HK-2 (cell line): ENCODE results near the gene NDST4.

ENCODE experiments used
- DNase-seq: peaks from one replicate; pipeline ENCODE4 v3.0.0-alpha.2; 2018; ENCODE audit not compliant: unreplicated experiment

NDST4 gene

DNA sequence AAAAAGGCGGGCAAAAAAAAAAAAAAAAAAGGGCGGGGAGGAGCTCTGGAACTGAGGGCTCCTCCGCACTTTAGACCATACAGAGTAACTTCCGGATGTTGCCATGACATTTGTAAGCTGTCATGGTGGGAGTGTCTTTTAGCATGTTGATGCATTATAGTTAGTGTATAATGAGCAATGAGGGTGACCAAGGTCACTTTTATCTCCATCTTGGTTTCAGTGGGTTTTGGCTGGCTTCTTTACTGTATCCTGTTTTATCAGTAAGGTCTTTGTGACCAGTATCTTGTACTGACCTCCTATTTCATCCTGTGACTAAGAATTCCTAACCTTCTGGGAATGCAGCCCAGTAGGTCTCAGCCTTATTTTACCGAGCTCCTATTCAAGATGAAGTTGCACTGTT is 321.4 kb downstream of the NDST4 start:
- no peak for DNase-seq

DNA sequence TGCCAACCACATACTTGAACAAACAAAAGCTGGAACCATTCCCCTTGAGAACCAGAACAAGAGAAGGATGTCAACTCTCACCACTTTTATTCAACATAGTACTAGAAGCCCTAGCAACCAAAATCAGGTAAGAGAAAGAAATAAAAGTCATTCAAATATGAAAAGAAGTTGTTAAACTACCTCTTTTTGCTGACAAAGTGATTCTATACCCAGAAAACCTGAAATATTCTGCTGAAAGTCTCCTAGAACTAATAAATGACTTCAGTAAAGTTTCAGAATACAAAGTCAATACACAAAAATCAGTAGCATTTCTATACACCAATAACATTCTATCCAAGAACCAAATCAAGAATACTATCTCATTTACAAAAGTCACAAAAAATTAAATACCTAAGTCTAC is 327.9 kb downstream of the NDST4 start:
- DNase-seq = no peak

DNA sequence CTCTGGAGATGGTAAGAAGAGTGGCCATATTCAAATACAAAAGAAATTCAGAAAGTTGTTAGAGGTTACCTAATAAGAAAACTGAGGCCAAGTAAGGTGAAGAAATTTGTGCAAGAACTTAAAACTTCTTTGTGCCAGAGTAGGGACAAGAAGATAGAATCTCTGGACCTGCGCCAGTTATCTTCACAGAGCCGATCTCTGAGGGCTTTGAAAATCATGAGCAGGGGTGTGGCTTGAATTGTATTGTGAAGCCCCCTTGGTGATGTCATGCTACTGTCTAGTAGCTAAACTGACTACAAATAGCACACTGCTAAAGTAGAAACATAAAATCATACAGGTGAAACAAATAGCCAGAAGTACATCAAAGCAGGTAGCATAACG is 330.2 kb downstream of the NDST4 start:
- no peak for DNase-seq

DNA sequence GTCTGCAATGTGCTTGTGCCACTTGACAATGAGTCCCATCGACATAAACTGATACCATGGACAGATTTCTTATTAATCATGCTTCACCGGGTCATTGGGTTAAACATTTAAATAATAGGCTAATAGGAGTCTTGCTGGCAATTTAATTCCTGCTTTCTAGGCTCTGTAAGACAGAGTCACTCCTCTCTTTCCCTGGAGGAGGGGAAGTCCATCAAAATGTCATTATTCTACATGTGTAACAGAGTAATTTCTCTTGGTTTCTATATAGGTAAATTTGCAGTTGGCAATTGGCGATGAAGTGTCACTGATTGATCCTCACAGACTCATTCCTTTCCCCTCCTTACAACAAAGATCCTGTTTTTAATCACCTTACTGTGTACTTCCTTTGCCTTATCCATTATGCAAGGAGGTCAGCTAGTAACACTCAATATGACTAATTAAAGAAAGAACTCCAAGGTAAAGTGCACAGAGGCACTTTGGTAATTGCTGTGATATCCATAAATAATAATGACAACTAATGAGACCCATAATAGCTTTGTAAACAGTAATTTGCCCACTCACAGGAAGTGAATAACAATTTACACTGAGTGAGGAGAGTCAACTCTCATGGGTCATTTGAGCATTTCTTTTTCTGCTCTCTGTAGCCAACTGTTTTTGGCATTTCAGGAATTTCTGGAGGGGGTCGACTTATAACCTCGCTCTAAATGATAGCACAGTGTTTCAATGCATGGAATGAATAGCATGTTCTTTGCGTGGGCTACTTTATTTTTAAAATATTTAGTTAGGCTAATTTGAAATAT is 330.8 kb downstream of the NDST4 start:
- no peak for DNase-seq

DNA sequence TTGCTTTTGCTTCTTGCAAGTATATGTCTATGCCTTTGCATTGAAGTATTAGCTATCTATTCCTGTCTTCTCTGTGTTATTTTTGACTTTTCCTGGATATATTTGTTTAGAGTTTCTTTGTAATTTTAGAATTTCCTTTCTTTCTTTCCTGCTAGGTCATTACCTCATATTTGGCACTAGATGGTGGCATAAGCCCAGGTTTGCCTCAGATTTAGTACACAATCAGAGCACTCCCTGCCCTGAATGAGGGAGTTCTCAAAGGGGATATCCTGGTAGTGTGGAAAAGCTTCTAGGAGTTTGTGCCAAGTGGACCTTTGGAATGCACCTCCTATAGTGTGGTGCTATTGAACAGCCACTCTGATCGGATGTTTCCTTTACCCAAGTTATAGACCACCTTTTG is 333.2 kb downstream of the NDST4 start:
- peak; percentile 10 for DNase-seq
